HEK293 (cell line): ENCODE data around the gene OR7E24.

Experiments
- CTCF ChIA-PET: fragments of 350-600 bp; formaldehyde crosslinking; extraction: SDS; loops from one replicate; lab custom pipeline; 2021; ENCODE audit warnings: antibody characterized with exemption; lab: Yijun Ruan, JAX
- POLR2A ChIA-PET: fragments of 300-600 bp; formaldehyde crosslinking; extraction: SDS; loops from one replicate; lab custom pipeline; 2020; ENCODE audit warnings: antibody characterized with exemption, inconsistent platforms; lab: Yijun Ruan, JAX
- H3K27ac ChIP-seq: fragments of 200-500 bp; sonication (Bioruptor generic); 2 replicates; pipeline ENCODE4 v1.5.1; 2014; ENCODE audit warnings: low read depth, low read length, control low read depth, inconsistent platforms; ENCODE audit errors: extremely low read depth
- H3K36me3 ChIP-seq, 2 experiments: fragments of 200-500 bp in 1 of 2; sonication (Bioruptor generic) in 1 of 2; 1 replicate in 1 of 2; 2 replicates in 1 of 2; pipeline ENCODE4 v1.5.1; 2014 to 2017; ENCODE audit warnings: inconsistent platforms in 2 of 2, low read length in 2 of 2; ENCODE audit not compliant: control insufficient read depth in 2 of 2, insufficient read depth in 1 of 2
- H3K4me1 ChIP-seq: fragments of 200-500 bp; sonication (Bioruptor generic); 2 replicates; pipeline ENCODE4 v1.5.1; 2014; ENCODE audit warnings: mild to moderate bottlenecking, low read length, inconsistent platforms; ENCODE audit not compliant: control insufficient read depth, insufficient read depth
- H3K4me3 ChIP-seq: 2 replicates; pipeline ENCODE4 v1.5.1; 2011; ENCODE audit warnings: low read depth, mild to moderate bottlenecking, control low read depth, low read length, moderate library complexity
- H3K9me3 ChIP-seq: fragments of 200-500 bp; sonication (Bioruptor generic); 2 replicates; pipeline ENCODE4 v1.5.1; 2014; ENCODE audit warnings: low read depth, low read length, inconsistent platforms; ENCODE audit not compliant: control insufficient read depth, insufficient read depth
- KLF1 ChIP-seq: fragments of 450-650 bp; formaldehyde crosslinking; IDR thresholded peaks from 2 replicates; pipeline ENCODE4 v1.5.1; 2016; ENCODE audit warnings: missing biosample characterization, missing genetic modification characterization
- KLF16 ChIP-seq: fragments of 450-650 bp; formaldehyde crosslinking; IDR thresholded peaks from 2 replicates; pipeline ENCODE4 v1.5.1; 2017; ENCODE audit warnings: missing biosample characterization, missing genetic modification characterization
- OSR2 ChIP-seq: fragments of 450-650 bp; formaldehyde crosslinking; IDR thresholded peaks from 2 replicates; pipeline ENCODE4 v1.5.1; 2016; ENCODE audit warnings: missing biosample characterization, missing genetic modification characterization
- PRDM1 ChIP-seq: fragments of 450-650 bp; formaldehyde crosslinking; IDR thresholded peaks from 2 replicates; pipeline ENCODE4; 2016; ENCODE audit warnings: missing biosample characterization, missing genetic modification characterization
- PRDM10 ChIP-seq: fragments of 450-650 bp; formaldehyde crosslinking; IDR thresholded peaks from 2 replicates; pipeline ENCODE4 v1.5.1; 2016; ENCODE audit warnings: missing biosample characterization, missing genetic modification characterization
- PRDM4 ChIP-seq: fragments of 450-650 bp; formaldehyde crosslinking; IDR thresholded peaks from 2 replicates; pipeline ENCODE4 v1.5.1; 2017; ENCODE audit warnings: missing biosample characterization, missing genetic modification characterization
- SETDB1 ChIP-seq: IDR thresholded peaks from one replicate; pipeline ENCODE4 v1.6.1; 2017; ENCODE audit warnings: mild to moderate bottlenecking, low read length, moderate library complexity, mixed read lengths; ENCODE audit not compliant: insufficient read length
- TRIM28 ChIP-seq: IDR thresholded peaks from 2 replicates; pipeline ENCODE4 v1.6.1; 2011; ENCODE audit warnings: low read length, control low read depth, borderline replicate concordance
- WT1 ChIP-seq: fragments of 450-650 bp; formaldehyde crosslinking; IDR thresholded peaks from 2 replicates; pipeline ENCODE4 v1.5.1; 2016; ENCODE audit warnings: missing biosample characterization, missing genetic modification characterization
- ZBTB11 ChIP-seq: fragments of 450-650 bp; formaldehyde crosslinking; conservative IDR thresholded peaks from 2 replicates; pipeline ENCODE4 v1.5.1; 2016; ENCODE audit warnings: low read depth, missing biosample characterization, missing genetic modification characterization
- ZFP37 ChIP-seq: fragments of 450-650 bp; formaldehyde crosslinking; IDR thresholded peaks from 2 replicates; pipeline ENCODE4 v1.5.1; 2016; ENCODE audit warnings: missing biosample characterization, missing genetic modification characterization
- ZNF221 ChIP-seq: fragments of 450-650 bp; formaldehyde crosslinking; IDR thresholded peaks from 2 replicates; pipeline ENCODE4 v1.5.1; 2017; ENCODE audit warnings: missing biosample characterization, missing genetic modification characterization, borderline replicate concordance
- ZNF274 ChIP-seq, 2 experiments: fragments of 200-500 bp in 1 of 2; fragments of 450-650 bp in 1 of 2; sonication (Bioruptor generic) in 1 of 2; formaldehyde crosslinking in 1 of 2; IDR thresholded peaks; 2 replicates each; pipeline versions ENCODE4 v1.5.1 to v1.6.1; 2014 to 2016; ENCODE audit warnings: borderline replicate concordance in 1 of 2, inconsistent platforms in 1 of 2, low read length in 1 of 2, missing biosample characterization in 1 of 2, missing genetic modification characterization in 1 of 2
- ZNF394 ChIP-seq: fragments of 450-650 bp; formaldehyde crosslinking; IDR thresholded peaks from 2 replicates; pipeline ENCODE4 v1.5.1; 2016; ENCODE audit warnings: missing biosample characterization, missing genetic modification characterization, mild to moderate bottlenecking, moderate library complexity, borderline replicate concordance
- ZNF501 ChIP-seq: fragments of 450-650 bp; formaldehyde crosslinking; IDR thresholded peaks from 2 replicates; pipeline ENCODE4 v1.5.1; 2016; ENCODE audit warnings: missing biosample characterization, missing genetic modification characterization
- ZNF510 ChIP-seq: fragments of 450-650 bp; formaldehyde crosslinking; IDR thresholded peaks from 2 replicates; pipeline ENCODE4 v1.5.1; 2018; ENCODE audit warnings: mild to moderate bottlenecking, missing genetic modification characterization, missing biosample characterization; ENCODE audit not compliant: insufficient replicate concordance
- ZNF555 ChIP-seq: fragments of 450-650 bp; formaldehyde crosslinking; conservative IDR thresholded peaks from 2 replicates; pipeline ENCODE4 v1.5.1; 2017; ENCODE audit warnings: missing biosample characterization, mild to moderate bottlenecking, missing genetic modification characterization, inconsistent platforms
- ZNF571 ChIP-seq: fragments of 450-650 bp; formaldehyde crosslinking; IDR thresholded peaks from 2 replicates; pipeline ENCODE4 v1.5.0; 2017; ENCODE audit warnings: missing biosample characterization, missing genetic modification characterization

Gene OR7E24

GRCh38 chr19:9289231-9289884 is 38.6 kb downstream of the OR7E24 start:
- Histone ChIP-seq H3K4me3 (no peak overlapping the region), H3K36me3 (no peaks in the 10 kb centered on the region; a peak in 1 of 3 replicates), H3K9me3 (peaks cover 2% of the 10 kb centered on the region), H3K4me1 (no peaks in the 10 kb centered on the region), H3K27ac (no peak overlapping the region)
- ChIA-PET CTCF (no interaction called here), POLR2A (no interaction called here)
- TF ChIP-seq ZFP37 (no peak), ZNF510 (tag by site-specific recombination) (no peak), ZNF394 (tag by site-specific recombination) (no peak), ZNF501 (tag by site-specific recombination) (no peak), PRDM4 (tag by site-specific recombination) (no peak), PRDM1 (no peak), PRDM10 (tag by site-specific recombination) (no peak)

DNA sequence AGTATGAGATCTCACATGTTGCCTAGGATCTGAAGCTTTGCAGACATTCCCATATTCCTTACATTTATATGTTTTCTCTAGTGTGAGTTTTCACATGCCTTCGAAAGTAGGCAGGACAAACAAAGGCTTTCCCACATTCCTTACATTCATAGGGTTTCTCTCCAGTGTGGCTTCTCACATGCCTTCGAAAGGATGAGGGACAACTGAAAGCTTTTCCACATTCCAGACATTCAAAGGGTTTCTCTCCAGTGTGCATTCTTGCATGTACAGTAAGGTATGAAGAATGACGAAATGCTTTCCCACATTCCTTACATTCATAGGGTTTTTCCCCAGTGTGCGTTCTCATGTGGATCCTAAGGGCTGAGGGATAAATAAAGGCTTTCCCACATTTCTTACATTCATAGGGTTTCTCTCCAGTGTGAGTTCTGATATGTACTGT is 44.7 kb downstream of the OR7E24 start:
- Histone ChIP-seq H3K27ac (no peak overlapping the region), H3K4me1 (no peaks in the 10 kb centered on the region), H3K36me3 (peaks cover 7 to 35% of the 10 kb centered on the region in 2 experiments; a peak in 1 of 3 replicates), H3K9me3 (peaks cover 2% of the 10 kb centered on the region; the same call in 1 of the 2 replicates), H3K4me3 (no peak overlapping the region)
- ChIA-PET CTCF (interaction anchor here (0.9 kb wide), 1 partner anchor 207 kb away, joined by 4 read pairs; no protein-coding TSS in a partner anchor), POLR2A (no interaction called here)
- TF ChIP-seq KLF1 (tag by site-specific recombination), result no peak
- TF ChIP-seq ZBTB11 (tag by site-specific recombination), result no peak
- TF ChIP-seq ZNF274 (IDR thresholded peaks at IDR 0.05; ENCODE audit: low read length), result peak; percentile 67
- TF ChIP-seq ZNF274 (tag by site-specific recombination; IDR thresholded peaks at IDR 0.05; ENCODE audit: borderline replicate concordance), result peak; percentile 82; the same call in 1 of the 2 replicates
- no peak for TF ChIP-seq ZNF221 (tag by site-specific recombination)
- no peak for TF ChIP-seq WT1
- TF ChIP-seq KLF16 (tag by site-specific recombination), result no peak
- no peak for TF ChIP-seq ZNF571 (tag by site-specific recombination)
- TF ChIP-seq OSR2 (tag by site-specific recombination), result no peak
- TF ChIP-seq ZNF555 (tag by site-specific recombination), result no peak
- peak; percentile 96 for TF ChIP-seq SETDB1
- TF ChIP-seq TRIM28, result peak; percentile 67; the same call in 1 of the 2 replicates
